Measurements from ENCODE around the gene MCF2L2. TPM values are rescaled to one million over a fixed set of nuclear protein-coding genes. Genes with fewer than 3 reads are reported as not detected.
A peak's percentile ranks its signal among the peaks of the same experiment; 100 is the strongest.

MCF2L2 gene
- total RNA-seq, 4 donors from 2014 or later, result 0.59 to 4.1 (median 1.7) TPM

DNA sequence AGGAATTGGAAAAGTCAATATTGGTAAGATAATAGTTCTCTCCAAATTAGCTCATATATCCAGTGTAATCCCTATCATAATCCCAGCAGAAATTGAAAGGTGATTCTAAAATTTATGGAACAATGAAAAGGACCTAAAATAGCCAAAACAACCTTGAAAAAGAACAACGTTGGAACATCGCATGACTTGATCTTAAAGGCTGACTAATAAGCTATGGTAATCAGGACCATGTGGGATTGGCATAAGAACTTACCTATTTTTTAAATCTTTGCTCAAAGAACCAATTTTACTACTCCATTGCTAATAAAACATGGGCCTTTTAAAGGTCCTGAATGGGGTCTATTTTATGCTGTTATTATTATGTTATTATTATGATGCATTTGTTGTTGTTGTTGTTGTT lies 134.5 kb downstream of the MCF2L2 start:
- Histone ChIP-seq H3K9me3 (no peaks in the 10 kb centered on the region), H3K4me1 (no peaks in the 10 kb centered on the region), H3K36me3 (no peaks in the 10 kb centered on the region), H3K27me3 (no peaks in the 10 kb centered on the region), H3K27ac (no peak overlapping the region), H3K4me3 (no peak overlapping the region)
- TF ChIP-seq POLR2A (IDR thresholded peaks at IDR 0.05) (no peak), CTCF (IDR thresholded peaks at IDR 0.05) (no peak)
- no peak for DNase-seq
- intact Hi-C loops (cut with DNase I; ENCODE audit: low total_unique reads), result no loop called here

- no peaks in the 10 kb centered on the region for H3K36me3 ChIP-seq
- H3K27me3 ChIP-seq, result no peaks in the 10 kb centered on the region
- no peak overlapping the region for H3K27ac ChIP-seq
- intact Hi-C loops (cut with DNase I; ENCODE audit: low total_unique reads), result no loop called here
- no peak overlapping the region for H3K4me3 ChIP-seq
- H3K4me1 ChIP-seq, result no peaks in the 10 kb centered on the region
- no peak for DNase-seq
- no peaks in the 10 kb centered on the region for H3K9me3 ChIP-seq
- TF ChIP-seq CTCF (IDR thresholded peaks at IDR 0.05), result no peak
- no peak for TF ChIP-seq POLR2A (IDR thresholded peaks at IDR 0.05)
Observed at GRCh38 chr3:183291497-183292031, 136.9 kb downstream of the MCF2L2 start.

DNA sequence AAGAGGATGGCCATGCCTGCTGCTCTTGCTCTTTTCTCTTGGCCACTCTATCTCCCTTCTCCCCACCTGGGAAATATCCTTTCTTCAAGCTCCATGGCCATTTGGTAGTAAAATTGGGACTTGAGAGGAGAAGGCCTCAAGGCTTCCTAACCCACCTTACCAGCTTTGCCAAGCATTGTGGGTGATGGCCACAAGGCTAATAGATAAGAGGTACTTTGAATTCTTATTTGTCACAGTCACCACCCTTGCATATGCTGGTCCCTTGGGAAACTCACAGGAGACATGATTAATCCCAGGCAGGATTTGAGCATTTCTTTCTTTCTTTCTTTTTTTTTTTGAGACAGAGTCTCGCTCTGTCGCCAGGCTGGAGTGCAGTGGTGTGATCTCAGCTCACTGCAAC lies 138.2 kb downstream of the MCF2L2 start:
- Histone ChIP-seq H3K4me3 (no peak overlapping the region), H3K9me3 (no peaks in the 10 kb centered on the region), H3K27ac (no peak overlapping the region), H3K27me3 (no peaks in the 10 kb centered on the region), H3K4me1 (peaks cover 0 to 4% of the 10 kb centered on the region in 2 donors), H3K36me3 (no peaks in the 10 kb centered on the region)
- no peak for DNase-seq
- TF ChIP-seq POLR2A (IDR thresholded peaks at IDR 0.05), result no peak
- no peak for TF ChIP-seq CTCF (IDR thresholded peaks at IDR 0.05)
- intact Hi-C loops (cut with DNase I; ENCODE audit: low total_unique reads), result no loop called here

- intact Hi-C loops (cut with DNase I; ENCODE audit: low total_unique reads), result no loop called here
- no peak for DNase-seq
- Histone ChIP-seq H3K4me1 (peaks cover 0 to 5% of the 10 kb centered on the region in 2 donors), H3K4me3 (no peak overlapping the region), H3K27me3 (no peaks in the 10 kb centered on the region), H3K9me3 (no peaks in the 10 kb centered on the region), H3K36me3 (no peaks in the 10 kb centered on the region), H3K27ac (peak overlapping the region; percentile 80)
- TF ChIP-seq CTCF (IDR thresholded peaks at IDR 0.05) (no peak), POLR2A (IDR thresholded peaks at IDR 0.05) (no peak)
Observed at GRCh38 chr3:183288117-183288516, 140.3 kb downstream of the MCF2L2 start.

GRCh38 chr3:183287301-183287971 lies 141.0 kb downstream of the MCF2L2 start:
- DNase-seq, result peak; percentile 57 to 81
- H3K9me3 ChIP-seq, result no peaks in the 10 kb centered on the region
- TF ChIP-seq CTCF (IDR thresholded peaks at IDR 0.05) (no peak), POLR2A (IDR thresholded peaks at IDR 0.05) (no peak)
- no peaks in the 10 kb centered on the region for H3K27me3 ChIP-seq
- H3K4me3 ChIP-seq, result no peak overlapping the region
- intact Hi-C loops (cut with DNase I; ENCODE audit: low total_unique reads), result no loop called here
- H3K36me3 ChIP-seq, result no peaks in the 10 kb centered on the region
- H3K4me1 ChIP-seq, result peaks cover 0 to 5% of the 10 kb centered on the region in 2 donors
- peak overlapping the region; percentile 80 for H3K27ac ChIP-seq

Measured in uterus (tissue), 4 donors.